Measurements from ENCODE around the gene MAGEH1.

- TF ChIP-seq POLR2A (IDR thresholded peaks at IDR 0.05; ENCODE audit: low read depth) (no peak), CTCF (IDR thresholded peaks at IDR 0.05) (peak in 1 of 3 experiments; percentile 14)
Measured at GRCh38 chrX:55488593-55489313, 36.8 kb downstream of the MAGEH1 start.
